ENCODE data around the gene BCAR3. TPM values are rescaled to one million over a fixed set of nuclear protein-coding genes. Genes with fewer than 3 reads are reported as not detected.

Gene BCAR3
- total and polyA plus RNA-seq, 2 of the 4 experiments (the other 2 are of a cell fraction), result 41.4 to 46.4 TPM

- intact Hi-C loops (cut with micrococcal nuclease) (no loop called here), in situ Hi-C loops (cut with MboI; ENCODE audit: low sequenced_read_pairs) (loop anchor here (25.0 kb wide), 1 partner anchor 113 kb away; no protein-coding TSS in a partner anchor), dilution Hi-C loops (cut with HindIII; ENCODE audit: low sequenced_read_pairs, unreplicated experiment) (no loop called here)
- CTCF ChIA-PET, result no interaction called here
- Histone ChIP-seq H2BK120ac (ENCODE audit: low read depth, low read length) (no peak overlapping the region), H3K23ac (ENCODE audit: low read depth, low read length) (no peak overlapping the region), H3K4me2 (ENCODE audit: low read depth, low read length) (no peak overlapping the region), H3K4ac (ENCODE audit: low read depth, low read length) (no peak overlapping the region), H2BK5ac (ENCODE audit: low read depth, low read length, poor library complexity, severe bottlenecking) (no peak overlapping the region), H3K14ac (replicated peaks; ENCODE audit: low read depth, low read length) (no peak overlapping the region), H3K9ac (ENCODE audit: low read depth, low read length) (no peak overlapping the region), H2BK20ac (ENCODE audit: low read depth, low read length) (no peak overlapping the region), H2BK15ac (ENCODE audit: low read depth, low read length) (no peak overlapping the region), H2AK9ac (replicated peaks; ENCODE audit: low read depth, low read length, poor library complexity) (peak overlapping the region; percentile 9), H4K20me1 (ENCODE audit: insufficient read depth, low read length) (peaks cover 36% of the 10 kb centered on the region), H3K36me3 (ENCODE audit: control insufficient read depth, insufficient read depth, low read length) (peaks cover 58% of the 10 kb centered on the region), H3K79me1 (ENCODE audit: low read depth in 1 of 2, low read length in 2 of 2) (peaks cover 50 to 87% of the 10 kb centered on the region in 2 experiments), H4K91ac (ENCODE audit: insufficient read depth, low read depth, low read length) (no peak overlapping the region), H3K27ac (ENCODE audit: insufficient read depth, low read length) (no peak overlapping the region), H2AFZ (replicated peaks; ENCODE audit: low read length, poor library complexity) (no peak overlapping the region), H3K56ac (ENCODE audit: extremely low read depth, insufficient read depth, low read length) (no peak overlapping the region), H4K5ac (ENCODE audit: low read depth, low read length) (no peak overlapping the region), H2AK5ac (ENCODE audit: low read depth, low read length) (no peak overlapping the region), H3K9me3 (ENCODE audit: control insufficient read depth, insufficient read depth, low read length) (no peaks in the 10 kb centered on the region), H3K9me1 (ENCODE audit: insufficient read depth, low read length) (peaks cover 19% of the 10 kb centered on the region), H3K4me1 (ENCODE audit: control insufficient read depth, insufficient read depth, low read length) (peaks cover 12% of the 10 kb centered on the region), H3K27me3 (ENCODE audit: control insufficient read depth, insufficient read depth, low read length) (no peaks in the 10 kb centered on the region), H4K8ac (ENCODE audit: low read depth in 2 of 2, low read length in 2 of 2) (no peak overlapping the region), H3K18ac (ENCODE audit: low read depth, low read length) (no peak overlapping the region), H3K4me3 (ENCODE audit: insufficient read depth, low read depth, low read length) (no peak overlapping the region)
- POLR2A ChIA-PET (ENCODE audit: unreplicated experiment), result no interaction called here
- DNase-seq (no peak), ATAC-seq (ENCODE audit: low read depth) (no peak)
- TF ChIP-seq CEBPB (IDR thresholded peaks at IDR 0.05; ENCODE audit: low read depth, low read length) (no peak), BHLHE40 (IDR thresholded peaks at IDR 0.05; ENCODE audit: low read depth, low read length) (no peak)
- BruUV-seq (replicated peaks), result no TSS peak
- WGBS, 2 experiments (ENCODE audit: extremely low coverage in 2 of 2, insufficient read length in 1 of 2), result 100% methylated on average over 1 of the region's 6 CpGs; no CpG with 5 or more reads in 1 of the 2 experiments
Measured at GRCh38 chr1:93574991-93575390, 106.6 kb downstream of the BCAR3 start.

Measured in IMR-90 (cell line).